Spleen (tissue), 7 donors: ENCODE results near the gene AGTPBP1.

Experiments
- CTCF ChIP-seq, 11 experiments: fragments of 200-600 bp in 7 of 11; fragments of 450-650 bp in 4 of 11; sonication (generic) in 4 of 11; IDR thresholded peaks in 8 of 11; conservative IDR thresholded peaks in 3 of 11; 1 replicate in 7 of 11; 2 replicates in 4 of 11; pipeline versions ENCODE4 v1.4.0 to v1.8.0; 2016 to 2021; ENCODE audit warnings: antibody characterized with exemption in 11 of 11, inconsistent platforms in 4 of 11, mild to moderate bottlenecking in 1 of 11
- POLR2AphosphoS5 ChIP-seq, 3 donors: sonication (generic); formaldehyde crosslinking; IDR thresholded peaks; one replicate each; pipeline ENCODE4 v1.5.1; 2017; ENCODE audit warnings: antibody characterized with exemption in 3 of 3
- donor health status: DM: no; HTN: no; CAD: no; lungs with moderate emphysema.
- donor health status: DM: no; HTN: no; CAD: no.
- donor health status: DM: no; HTN: no; CAD: no.

GRCh38 chr9:85515021-85515420, 226.7 kb downstream of the AGTPBP1 start:
- TF ChIP-seq CTCF (IDR thresholded peaks at IDR 0.05 in 8 of 11, conservative IDR thresholded peaks at IDR 0.05 in 3 of 11) = no peak
- TF ChIP-seq POLR2AphosphoS5 (IDR thresholded peaks at IDR 0.05) = no peak
